Suppressor macrophage (primary cell): ENCODE results near the gene NOL11.
"Not testable (repeated sequence)": the region's sequence is repeated elsewhere in the genome, so short reads cannot be mapped to it uniquely, and the experiment has no call there.

Source experiments
- DNase-seq, 4 experiments: peaks; one replicate each; pipeline ENCODE4 v3.0.0-alpha.2; 2020 to 2022

Gene NOL11

DNA sequence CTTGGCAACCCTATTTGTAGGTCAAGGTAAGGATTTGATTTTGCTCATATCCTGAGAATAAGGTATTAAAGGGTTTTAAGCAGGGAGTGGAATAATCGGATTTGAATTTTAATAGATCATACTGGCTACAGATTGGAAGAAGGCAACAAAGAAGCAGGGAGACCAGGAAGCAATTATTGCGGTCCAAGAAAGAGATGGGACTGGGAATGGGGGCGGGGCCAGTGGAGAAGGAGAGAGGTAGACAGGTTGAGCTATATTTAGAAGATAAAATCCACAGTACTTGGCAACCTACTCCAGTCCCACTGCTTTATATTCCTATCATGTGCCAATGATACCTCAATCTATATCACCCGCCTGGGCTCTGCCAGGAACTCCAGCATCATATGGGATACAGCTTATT is 5.8 kb upstream of the NOL11 start:
- DNase-seq, result no peak

DNA sequence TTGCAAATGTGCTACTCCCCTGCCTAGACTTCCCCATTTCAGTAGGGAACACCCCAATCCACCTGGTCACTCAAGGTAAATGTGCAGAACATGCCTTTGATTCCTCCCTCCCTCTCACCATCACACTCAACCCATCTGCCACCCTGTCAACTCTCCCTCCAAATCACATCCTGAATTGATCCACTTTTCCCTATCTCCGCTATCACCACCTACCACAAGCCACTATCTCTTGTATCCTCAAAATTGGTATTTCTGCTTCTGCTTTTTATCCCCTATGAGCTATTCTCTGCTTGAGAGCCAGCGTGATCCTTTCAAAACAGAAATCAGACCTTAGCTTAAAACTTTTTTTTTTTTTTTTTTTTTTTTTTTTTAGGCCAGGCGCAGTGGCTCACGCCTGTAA is 5.4 kb upstream of the NOL11 start:
- no peak for DNase-seq

DNA sequence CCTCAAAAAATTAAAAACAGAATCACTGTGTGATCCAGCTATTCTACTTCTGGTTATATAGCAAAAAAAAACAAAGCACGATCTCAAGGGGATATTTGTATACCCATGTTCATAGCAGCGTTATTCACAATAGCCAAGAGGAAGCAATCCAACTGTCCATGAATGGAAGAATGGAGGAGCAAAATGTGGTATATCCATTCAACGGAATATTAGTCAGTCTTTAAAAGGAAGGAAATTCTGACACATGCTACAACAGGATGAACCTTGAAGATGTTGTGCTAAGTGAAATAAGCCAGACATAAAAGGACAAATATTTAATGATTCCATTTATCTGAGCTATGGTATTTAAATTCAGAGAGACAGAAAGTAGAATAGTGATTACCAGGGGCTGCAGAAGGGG is 4.6 kb upstream of the NOL11 start:
- no peak for DNase-seq

DNA sequence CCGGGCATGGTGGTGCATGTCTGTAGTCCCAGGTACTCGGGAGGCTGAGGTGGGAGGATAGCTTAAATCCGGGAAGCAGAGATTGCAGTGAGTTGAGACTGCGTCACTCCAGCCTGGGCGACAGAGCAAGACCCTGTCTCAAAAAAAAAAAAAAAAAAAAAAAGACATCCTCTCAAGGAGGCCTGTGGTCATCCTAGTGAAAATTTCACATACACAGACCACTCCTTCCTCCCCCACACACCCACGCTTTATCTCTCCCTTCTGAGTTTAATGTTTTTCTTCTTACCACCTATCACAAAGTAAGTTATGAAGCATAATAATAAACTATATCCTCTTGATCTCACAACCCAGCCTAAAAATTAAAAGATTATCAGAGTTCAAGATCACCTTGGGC is 1.3 kb upstream of the NOL11 start:
- DNase-seq, result no peak

DNA sequence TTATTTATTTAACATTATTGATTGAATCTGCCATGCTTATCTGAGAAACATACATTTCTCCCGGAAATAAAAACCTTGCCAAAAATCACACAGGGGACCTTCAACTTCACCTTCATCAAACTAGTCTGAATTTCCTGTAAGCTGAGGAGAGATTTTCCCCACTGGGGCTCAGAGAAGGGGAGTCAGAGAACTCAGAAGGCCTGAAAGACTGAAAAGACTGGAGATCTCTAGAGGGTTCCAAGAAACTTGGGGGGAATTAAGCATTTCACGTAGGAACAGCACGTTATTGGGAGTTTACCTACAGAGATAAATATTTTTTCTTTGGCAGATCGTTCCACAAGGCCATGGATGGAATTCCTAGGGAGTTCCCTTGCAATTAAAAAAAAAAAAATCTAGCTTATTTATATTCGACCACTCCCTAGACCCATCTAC is 528 bp upstream of the NOL11 start:
- DNase-seq, result peak in 2 of 4 experiments; percentile 5 to 24

DNA sequence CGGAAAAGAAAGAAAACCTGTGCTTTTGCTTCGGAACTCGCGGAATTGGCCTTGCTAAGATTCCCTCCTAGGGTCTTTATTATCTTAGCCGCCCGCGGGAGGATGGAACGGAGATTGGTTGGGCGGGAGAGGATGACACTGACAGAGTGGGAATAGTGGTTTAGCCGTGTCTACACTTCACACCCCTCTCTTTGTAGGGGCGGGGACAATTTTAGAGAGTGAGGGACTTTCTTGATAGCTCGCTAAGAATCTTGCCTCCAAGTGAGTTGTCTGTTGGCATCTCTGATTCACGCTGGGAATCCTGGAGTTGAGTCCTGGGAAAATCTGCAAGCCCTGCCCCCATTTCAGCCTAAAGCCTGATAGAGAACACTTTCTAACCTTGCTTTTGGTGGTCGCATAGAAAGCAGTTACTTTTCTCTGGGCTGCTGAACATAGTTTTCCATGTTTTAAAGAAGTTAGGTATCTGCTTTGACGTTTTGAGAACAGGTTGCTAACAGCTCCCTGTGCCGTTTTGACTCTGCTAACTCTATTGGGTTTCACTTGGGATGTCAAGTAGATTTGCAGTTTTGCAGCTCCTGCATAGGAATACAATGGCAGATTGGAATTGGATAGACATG is 697 bp downstream of the NOL11 start:
- DNase-seq, result peak in 3 of 4 experiments; percentile 21 to 46 (median 27)

DNA sequence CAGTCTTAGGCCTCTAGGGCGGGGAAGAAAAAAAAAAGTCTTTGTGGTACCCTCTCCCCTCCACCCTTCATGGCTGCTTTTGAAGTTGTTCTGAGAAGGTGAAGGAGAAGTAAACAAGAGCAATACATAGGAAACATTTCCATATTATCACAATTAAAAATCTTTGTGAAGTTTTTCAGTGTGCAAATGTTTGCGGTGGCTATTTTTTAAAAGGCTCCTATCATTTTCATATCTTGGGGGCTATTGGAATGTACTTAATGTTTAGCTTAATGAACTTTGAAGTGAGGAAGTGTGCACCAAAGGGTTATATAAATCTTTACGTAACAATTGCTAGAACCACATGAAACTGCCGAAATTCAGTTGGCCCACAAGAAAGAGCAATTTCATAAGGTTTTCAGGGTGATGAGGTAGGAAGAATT is 7.6 kb downstream of the NOL11 start:
- no peak for DNase-seq

DNA sequence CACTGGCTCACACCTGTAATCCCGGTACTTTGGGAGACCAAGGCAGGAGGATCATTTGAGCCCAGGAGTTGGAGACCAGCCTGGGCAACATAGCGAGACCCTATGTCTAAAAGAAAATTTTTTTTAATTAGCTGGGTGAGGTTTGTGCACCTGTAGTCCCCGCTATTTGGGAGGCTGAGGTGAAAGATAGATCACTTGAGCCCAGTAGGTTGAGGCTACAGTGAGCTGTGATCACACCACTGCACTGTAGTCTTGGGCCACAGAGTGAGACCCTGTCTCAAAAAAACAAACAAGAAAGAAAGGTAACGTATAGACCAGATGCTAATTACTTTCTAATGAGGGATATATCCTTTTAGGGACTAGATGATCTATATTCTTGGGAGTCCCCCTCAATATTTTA is 8.1 kb downstream of the NOL11 start:
- DNase-seq, result no peak

DNA sequence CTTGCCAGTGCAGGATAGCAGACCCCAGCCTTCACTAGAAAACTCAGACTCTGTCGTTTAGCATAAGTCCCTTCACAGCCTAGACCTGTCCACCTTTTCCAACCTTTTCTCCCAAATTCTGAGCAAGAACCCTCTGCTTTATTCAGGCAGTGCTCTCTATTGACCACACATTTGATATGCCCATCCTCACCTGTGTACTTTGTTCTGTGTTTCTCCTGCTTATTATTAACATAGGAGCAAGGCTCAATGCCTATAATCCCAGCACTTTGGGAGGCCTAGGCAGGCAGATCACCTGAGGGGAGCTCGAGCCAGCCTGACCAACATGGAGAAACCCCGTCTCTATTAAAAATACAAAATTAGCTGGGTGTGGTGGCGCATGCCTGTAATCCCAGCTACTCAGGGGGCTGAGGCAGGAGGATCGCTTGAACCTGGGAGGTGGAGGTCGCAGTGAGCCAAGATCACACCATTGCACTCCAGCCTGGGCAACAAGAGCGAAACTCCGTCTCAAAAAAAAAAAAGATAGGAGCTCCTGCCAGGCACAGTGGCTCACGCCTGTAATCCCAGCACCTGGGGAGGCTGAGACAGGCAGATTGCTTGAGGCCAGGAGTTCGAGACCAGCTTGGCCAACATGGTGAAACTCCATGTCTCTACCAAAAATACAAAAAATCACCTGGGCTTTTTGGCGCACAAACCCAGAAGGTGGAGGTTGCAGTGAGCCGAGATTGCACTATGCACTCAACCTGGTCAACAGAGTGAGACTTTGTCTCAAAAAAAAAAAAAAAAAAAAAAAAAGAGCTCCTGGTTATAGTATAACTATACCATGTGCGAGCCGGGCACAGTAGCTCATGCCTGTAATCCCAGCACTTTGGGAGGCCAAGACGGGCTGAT is 9.7 kb downstream of the NOL11 start:
- not testable (repeated sequence) for DNase-seq

DNA sequence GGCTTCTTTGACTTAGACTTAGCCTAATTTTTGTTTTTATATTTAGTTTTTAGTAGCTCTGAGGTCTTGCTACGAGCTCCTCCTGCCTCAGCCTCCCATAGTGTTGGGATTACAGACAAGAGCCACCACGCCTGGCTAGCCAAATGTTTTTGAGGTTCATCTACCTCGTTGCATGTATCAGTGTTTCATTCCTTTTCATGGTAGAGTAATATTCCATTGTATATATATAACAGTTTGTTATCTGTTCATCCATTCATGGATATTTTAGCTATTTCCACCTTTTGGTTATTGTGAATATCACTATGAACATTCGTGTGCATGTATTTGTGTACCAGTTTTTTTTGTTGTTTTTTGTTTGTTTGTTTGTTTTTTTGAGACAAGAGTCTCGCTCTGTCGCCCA is 12.2 kb downstream of the NOL11 start:
- no peak for DNase-seq

DNA sequence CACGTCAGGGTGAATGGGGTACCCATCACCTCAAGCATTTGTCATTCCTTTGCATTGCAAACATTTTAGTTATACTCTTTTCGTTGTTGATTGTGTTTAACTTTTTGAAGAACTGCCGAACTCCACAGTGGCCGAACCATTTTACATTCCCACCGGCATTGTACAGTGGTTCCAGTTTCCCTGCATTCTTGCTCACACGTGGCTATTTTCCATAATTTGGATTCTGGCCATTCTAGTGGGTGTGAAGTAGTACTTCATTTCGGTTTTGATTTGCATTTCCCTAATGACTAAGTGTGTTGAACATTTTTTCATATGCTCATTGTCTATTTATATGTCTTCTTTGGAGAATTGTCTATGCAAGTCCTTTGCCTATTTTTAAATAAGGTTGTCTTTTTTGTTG is 13.0 kb downstream of the NOL11 start:
- DNase-seq, result no peak

DNA sequence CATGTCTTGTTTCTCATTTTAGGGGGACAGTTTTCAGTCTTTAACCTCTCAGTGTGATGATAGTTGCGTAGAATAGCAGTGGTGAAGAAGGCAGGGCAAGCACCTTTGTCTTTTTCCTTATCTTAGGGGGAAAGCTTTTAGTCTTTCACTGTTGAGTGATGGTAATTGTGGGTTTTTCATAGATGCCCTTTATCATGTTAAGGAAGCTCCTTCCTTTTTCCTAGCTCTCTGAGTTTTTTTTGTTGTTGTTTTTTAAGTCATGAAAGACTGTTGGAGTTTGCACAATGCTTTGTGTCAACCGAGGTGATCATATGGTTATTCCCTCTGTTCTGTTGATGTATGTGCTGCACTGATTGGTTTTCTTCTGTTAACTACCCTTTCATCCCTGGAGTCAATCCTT is 15.7 kb downstream of the NOL11 start:
- no peak for DNase-seq

DNA sequence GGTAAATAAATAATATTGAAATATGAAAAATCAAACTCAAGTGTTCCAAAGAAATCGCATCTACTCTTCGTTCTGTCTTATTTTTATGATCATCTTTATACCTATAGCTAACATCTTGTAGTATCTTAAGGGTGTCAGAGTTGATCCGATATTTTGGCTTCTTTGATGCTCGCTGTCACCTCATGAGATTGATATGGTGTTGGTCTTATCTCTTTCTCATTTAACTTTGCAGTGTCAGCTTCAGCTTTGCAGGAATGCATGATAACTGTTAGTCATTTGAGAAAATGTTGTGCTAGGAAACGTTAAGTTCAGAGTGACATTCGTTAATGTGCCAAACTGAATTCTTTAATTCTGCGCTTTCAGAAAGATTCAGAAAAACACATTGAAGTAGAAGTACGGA is 19.4 kb downstream of the NOL11 start:
- no peak for DNase-seq

DNA sequence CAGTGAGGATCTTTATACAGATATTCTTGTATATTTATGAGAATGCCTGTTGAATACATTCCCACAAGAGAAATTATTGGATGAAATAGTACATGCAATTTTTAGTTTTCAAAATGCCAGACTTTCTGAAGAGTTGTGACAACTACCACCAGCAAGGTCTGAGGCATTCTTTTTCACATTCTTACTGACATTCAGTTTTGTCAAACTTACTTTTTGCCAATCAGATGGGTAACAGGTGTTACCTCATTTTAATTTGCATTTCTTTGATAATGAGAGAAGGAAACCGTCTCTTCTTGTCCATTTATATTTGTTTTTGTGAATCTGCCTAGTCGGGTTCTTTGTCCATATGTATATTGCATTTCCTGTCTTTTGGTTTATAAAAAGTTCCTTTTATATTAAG is 24.3 kb downstream of the NOL11 start:
- no peak for DNase-seq

DNA sequence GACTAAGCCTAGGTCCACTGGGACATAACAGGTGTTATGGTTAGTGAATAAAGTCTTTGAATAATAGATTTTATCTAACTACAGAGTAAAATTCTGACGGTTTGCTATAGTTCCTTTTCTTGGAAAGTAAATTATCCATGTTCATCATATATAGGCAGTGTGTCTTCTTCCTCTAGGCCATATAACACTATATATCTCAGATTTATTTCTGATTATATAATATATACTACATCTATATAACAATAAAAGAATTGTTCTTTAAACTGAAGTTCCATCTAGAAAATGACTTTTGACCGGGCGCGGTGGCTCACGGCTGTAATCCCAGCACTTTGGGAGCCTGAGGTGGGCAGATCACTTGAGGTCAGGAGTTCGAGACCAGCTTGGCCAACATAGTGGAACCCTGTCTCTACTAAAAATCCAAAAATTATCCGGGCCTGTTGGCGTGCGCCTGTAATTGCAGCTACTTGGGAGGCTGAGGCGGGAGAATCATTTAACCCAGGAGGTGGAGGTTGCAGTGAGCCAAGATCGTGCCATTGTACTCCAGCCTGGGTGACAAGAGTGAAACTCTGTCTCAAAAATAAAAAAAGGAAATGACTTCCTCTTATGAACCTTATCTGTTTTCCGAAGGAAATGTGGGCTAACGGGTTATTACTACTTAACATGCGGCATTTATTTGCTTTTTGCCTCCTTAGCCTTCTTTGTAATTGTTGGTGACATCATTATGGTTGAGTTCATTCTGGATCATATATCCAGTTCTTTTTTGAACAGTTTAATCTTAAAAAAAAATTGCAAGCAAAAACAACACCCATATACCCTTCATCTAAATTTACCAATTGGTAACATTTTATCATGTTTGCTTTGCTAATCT is 29.2 kb downstream of the NOL11 start:
- no peak for DNase-seq

DNA sequence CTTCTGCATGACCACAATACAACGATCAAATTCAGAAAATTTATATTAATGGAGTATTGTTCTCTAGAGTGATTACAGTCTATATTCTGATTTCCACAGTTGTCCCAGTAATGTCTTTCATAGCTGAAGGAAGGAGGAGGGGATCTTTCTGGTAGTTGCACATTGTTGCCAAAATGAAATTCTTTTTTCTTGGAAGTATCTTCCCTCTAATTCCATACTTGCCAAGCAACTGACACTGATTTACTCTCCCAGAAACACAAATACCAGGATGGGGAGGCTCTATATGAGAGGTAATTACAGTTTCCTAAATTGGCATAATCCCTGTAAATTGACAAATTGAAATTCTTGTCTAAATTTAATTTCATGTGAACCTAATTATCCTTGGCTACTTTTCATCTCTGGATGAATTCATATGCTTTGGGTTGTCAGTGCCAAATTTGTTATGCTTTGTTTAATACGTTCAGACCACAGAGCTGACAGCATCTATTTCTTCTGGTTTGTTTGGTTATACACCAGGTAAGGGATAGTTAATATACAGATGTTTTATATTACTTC is 30.0 kb downstream of the NOL11 start:
- no peak for DNase-seq

DNA sequence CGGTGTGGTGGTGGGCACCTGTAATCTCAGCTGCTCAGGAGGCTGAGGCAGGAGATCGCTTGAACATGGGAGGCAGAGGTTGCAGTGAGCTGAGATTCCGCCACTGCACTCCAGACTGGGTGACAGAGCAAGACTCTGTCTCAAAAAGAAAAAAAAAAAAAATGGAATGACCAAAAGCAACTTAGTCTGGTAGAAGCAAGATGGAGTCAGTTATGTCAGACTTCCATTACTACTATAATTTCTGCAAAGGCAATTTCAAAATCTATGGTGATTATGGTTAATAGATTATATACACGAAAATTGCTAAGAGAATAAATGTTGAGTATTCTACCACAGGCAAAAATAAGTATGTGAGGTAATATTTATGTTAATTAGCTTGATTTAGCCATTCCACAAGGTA is 32.3 kb downstream of the NOL11 start:
- no peak for DNase-seq

DNA sequence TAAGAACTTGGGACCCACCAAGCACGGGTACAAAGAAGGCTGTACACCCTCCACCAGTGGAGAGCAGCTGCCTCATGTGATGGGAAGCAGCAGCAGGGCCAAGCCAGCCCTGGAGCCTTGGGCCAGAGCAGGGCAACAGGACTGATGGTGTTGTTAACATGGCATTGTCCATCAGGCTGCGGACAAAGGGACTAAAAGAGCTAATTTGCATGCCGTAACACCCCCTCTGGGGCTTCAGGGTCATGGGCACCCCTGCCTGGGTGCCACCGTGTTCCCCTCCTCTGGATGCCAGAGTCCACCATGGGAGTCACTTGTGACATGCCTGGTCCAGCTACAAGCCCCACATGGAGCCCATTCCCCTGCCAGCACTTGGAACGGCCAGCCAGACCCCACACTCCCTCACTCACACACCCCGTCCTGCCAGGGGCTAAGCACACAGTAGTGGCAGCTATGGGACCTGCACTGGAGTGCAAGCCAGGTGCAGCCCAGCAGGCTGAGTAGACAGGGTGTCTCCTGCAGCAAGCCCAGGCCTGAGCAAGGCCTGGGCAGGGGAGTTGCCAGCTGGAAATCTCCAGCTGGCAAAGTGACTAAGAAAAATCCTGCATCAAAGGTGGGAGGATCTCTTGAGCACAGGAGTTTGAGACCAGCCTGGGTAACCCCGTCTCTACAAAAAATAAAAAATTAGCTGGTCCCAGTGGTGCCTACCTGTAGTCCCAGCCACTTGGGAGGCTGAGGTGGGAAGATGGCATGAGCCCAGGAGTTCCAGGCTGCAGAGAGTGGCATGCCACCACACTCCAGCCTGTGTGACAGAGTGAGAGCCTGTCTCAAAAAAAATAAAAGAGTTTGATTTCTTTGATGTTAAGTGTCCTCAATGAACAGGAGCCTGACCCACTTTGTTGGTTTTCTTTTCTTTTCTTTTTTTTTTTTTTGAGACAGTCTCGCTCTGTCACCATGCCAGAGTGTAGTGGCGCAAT is 33.7 kb downstream of the NOL11 start:
- no peak for DNase-seq

DNA sequence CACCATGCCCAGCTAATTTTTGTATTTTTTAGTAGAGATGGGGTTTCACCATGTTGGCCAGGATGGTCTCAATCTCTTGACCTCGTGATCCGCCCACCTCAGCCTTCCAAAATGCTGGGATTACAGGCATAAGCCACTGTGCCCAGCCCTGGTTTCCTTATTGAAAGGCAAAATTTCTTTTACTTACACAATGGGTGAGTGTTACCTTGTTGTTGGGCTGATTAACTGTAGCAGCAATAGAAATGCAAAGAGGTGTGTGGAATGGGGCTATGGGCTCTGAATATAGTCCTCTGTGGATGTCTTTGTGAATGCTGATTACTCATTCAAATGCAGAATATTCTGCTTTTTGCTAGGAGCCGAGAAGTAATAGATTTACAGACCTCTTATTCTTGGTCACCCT is 34.4 kb downstream of the NOL11 start:
- not testable (repeated sequence) for DNase-seq

DNA sequence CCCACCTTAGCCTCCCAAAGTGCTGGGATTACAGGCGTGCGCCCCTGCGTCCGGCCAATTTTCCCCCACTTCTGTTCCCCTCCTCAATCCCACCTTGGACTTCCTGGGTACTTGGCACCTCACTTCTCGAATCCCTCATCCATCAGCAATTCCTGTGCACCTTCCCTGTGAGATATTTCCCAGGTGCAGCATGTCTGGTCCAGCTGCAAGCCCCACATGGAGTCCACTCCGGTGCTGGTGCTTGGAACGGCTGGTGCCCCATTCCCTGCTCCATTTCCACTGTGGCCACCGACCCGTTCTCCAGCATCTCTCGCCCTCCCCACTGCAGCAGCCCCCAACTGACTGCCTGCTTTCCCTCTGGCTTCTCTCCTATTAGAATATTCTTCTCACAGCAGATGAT is 35.3 kb downstream of the NOL11 start:
- DNase-seq, result no peak

DNA sequence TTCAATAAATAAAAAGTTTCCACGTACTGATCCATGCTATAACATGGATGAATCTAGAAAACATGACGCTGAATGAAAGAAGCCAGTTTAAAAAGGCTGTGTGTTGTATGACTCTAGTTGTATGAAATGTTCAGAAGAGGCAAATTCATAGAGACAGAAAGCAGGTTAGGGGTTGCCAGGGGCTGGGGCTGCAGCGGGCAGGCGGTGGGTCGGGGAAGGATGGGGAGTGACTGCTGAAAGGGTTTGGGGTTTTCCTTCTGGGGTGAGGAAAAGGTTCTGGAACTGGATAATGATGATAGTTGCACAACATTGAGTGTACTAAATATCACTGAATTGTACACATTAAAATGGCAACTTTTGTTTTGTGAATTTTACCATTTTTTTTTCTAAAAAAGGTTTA is 36.3 kb downstream of the NOL11 start:
- DNase-seq, result no peak

DNA sequence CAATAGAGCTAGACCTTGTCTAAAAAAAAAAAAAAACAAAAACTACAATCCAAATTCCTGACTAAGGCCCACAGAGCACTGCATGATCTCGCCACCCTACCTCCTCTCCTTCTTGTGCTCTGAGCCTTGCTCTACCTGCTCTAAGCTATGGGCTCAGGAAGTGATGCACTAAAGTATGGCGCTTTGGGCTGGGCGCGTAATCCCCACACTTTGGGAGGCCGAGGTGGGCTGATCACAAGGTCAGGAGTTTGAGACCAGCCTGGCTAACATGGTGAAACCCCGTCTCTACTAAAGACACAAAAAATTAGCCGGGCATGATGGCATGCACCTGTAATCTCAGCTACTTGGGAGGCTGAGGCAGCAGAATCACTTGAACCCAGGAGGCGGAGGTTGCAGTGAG is 37.0 kb downstream of the NOL11 start:
- DNase-seq, result not testable (repeated sequence)
